Sigmoid colon (tissue), 4 donors: ENCODE measurements around the gene SMARCC1.

Experiments
- CTCF ChIP-seq, 4 experiments: fragments of 450-650 bp in 3 of 4; fragments of 200-600 bp in 1 of 4; IDR thresholded peaks; one replicate each; pipeline ENCODE4 v1.5.1; 2016 to 2019; ENCODE audit warnings: antibody characterized with exemption in 4 of 4, mild to moderate bottlenecking in 3 of 4, moderate library complexity in 2 of 4
- EP300 ChIP-seq, 4 donors: sonication (generic); formaldehyde crosslinking; IDR thresholded peaks; one replicate each; pipeline ENCODE4 v1.6.1; 2017; ENCODE audit warnings: antibody characterized with exemption in 4 of 4
- POLR2A ChIP-seq, 2 donors: fragments of 450-650 bp; IDR thresholded peaks; one replicate each; pipeline ENCODE4 v1.6.1; 2016; ENCODE audit warnings: antibody characterized with exemption in 2 of 2, mild to moderate bottlenecking in 2 of 2, moderate library complexity in 2 of 2
- POLR2AphosphoS5 ChIP-seq, 4 donors: sonication (generic); formaldehyde crosslinking; IDR thresholded peaks; one replicate each; pipeline ENCODE4 v1.6.1; 2017; ENCODE audit warnings: antibody characterized with exemption in 4 of 4

GRCh38 chr3:47681016-47681415, 100.7 kb downstream of the SMARCC1 start:
- TF ChIP-seq CTCF (IDR thresholded peaks at IDR 0.05) (no peak), EP300 (IDR thresholded peaks at IDR 0.05) (no peak), POLR2A (IDR thresholded peaks at IDR 0.05) (no peak), POLR2AphosphoS5 (IDR thresholded peaks at IDR 0.05) (no peak)
